ENCODE results near the gene B4GALT2. TPM values are rescaled to one million over a fixed set of nuclear protein-coding genes. Genes with fewer than 3 reads are reported as not detected.

B4GALT2 gene
- total RNA-seq, 1 experiment from 2014 or later, result 76.8 TPM

- H3K4me2 ChIP-seq (ENCODE audit: low read length), result no peak overlapping the region
- ATAC-seq (no peak), DNase-seq (ENCODE audit: low read depth, low spot score) (no peak)
- no peak overlapping the region for H3K9ac ChIP-seq (ENCODE audit: low read length)
- no peaks in the 10 kb centered on the region for H3K9me2 ChIP-seq (ENCODE audit: insufficient read depth)
- no peak overlapping the region for H2AFZ ChIP-seq (ENCODE audit: low read depth, low read length, poor library complexity, severe bottlenecking)
- no peaks in the 10 kb centered on the region for H3K27me3 ChIP-seq (ENCODE audit: insufficient read depth, low read length)
- no peaks in the 10 kb centered on the region for H3K79me2 ChIP-seq (ENCODE audit: insufficient read depth, low read length)
- intact Hi-C loops (cut with micrococcal nuclease), result no loop called here
- no peaks in the 10 kb centered on the region for H4K20me1 ChIP-seq (ENCODE audit: insufficient read depth)
- no peak overlapping the region for H3K4me3 ChIP-seq (replicated peaks in 1 of 2; ENCODE audit: low read depth in 1 of 2, low read length in 2 of 2)
- ChIA-PET RAD21 (ENCODE audit: low non-redundant PET in 1 of 2, low total read pairs in 2 of 2, uncharacterized antibody in 2 of 2, unreplicated experiment in 2 of 2) (no interaction called here), POLR2A (no interaction called here), CTCF (no interaction called here)
- TF ChIP-seq CEBPB (IDR thresholded peaks at IDR 0.05; ENCODE audit: low read depth), result no peak
- no peak for TF ChIP-seq EGR1 (IDR thresholded peaks at IDR 0.05; ENCODE audit: low read depth)
- TF ChIP-seq, protein P1, sequence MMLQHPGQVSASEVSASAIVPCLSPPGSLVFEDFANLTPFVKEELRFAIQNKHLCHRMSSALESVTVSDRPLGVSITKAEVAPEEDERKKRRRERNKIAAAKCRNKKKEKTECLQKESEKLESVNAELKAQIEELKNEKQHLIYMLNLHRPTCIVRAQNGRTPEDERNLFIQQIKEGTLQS (IDR thresholded peaks at IDR 0.05), result no peak
- no peak for TF ChIP-seq SRF (IDR thresholded peaks at IDR 0.05; ENCODE audit: low read depth)
- no peak for TF ChIP-seq RAD21 (IDR thresholded peaks at IDR 0.05; ENCODE audit: low read depth)
- TF ChIP-seq EZH2 (IDR thresholded peaks at IDR 0.05), result no peak
- no peak overlapping the region for H3K27ac ChIP-seq (ENCODE audit: low read depth, low read length)
- H3K4me1 ChIP-seq (ENCODE audit: control insufficient read depth in 1 of 2, insufficient read depth in 2 of 2, low read length in 2 of 2), result peaks cover 18 to 26% of the 10 kb centered on the region in 2 experiments
- H3K9me3 ChIP-seq (ENCODE audit: control insufficient read depth in 1 of 2, insufficient read depth in 1 of 2, low read depth in 1 of 2, low read length in 2 of 2), result no peaks in the 10 kb centered on the region
- H3K36me3 ChIP-seq (ENCODE audit: control insufficient read depth in 1 of 2, insufficient read depth in 2 of 2, low read length in 2 of 2), result no peaks in the 10 kb centered on the region
- BruUV-seq (replicated peaks), result no TSS peak
Measured at GRCh38 chr1:44024031-44024902, 45.3 kb downstream of the B4GALT2 start.

DNA sequence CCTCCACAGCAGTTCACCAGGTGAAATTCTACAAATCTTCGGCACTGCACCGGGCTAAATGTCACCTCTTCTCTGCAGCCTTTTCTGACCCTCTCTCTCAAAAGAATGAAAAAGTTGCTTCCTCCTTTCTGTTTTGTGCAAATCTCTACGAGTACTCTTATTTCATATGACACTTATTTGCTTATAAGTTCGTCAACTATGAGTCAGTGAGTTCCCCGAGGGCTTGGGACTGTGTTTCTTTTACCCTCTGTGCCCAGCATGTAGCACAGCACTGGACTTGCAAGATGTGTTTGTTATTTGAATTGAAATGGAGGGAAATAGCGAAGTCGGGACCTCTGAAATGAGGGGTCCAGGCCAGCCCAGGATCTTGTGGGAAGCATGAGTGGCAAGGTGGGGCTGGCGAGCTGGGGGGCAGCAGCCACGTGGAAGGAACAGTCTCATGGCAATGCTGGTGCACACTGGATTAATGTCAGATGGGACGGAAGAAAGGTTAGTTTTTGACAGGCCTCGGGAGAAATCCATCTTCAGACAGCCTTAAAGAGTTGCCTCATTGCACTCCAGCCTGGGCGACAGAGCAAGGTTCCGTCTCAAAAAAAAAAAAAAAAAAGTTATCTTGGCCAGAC, 46.0 kb downstream of the B4GALT2 start:
- no peak overlapping the region for H3K4me2 ChIP-seq (ENCODE audit: low read length)
- no peaks in the 10 kb centered on the region for H3K27me3 ChIP-seq (ENCODE audit: insufficient read depth, low read length)
- ChIA-PET POLR2A (no interaction called here), RAD21 (ENCODE audit: low non-redundant PET in 1 of 2, low total read pairs in 2 of 2, uncharacterized antibody in 2 of 2, unreplicated experiment in 2 of 2) (no interaction called here), CTCF (no interaction called here)
- H2AFZ ChIP-seq (ENCODE audit: low read depth, low read length, poor library complexity, severe bottlenecking), result no peak overlapping the region
- H3K9me2 ChIP-seq (ENCODE audit: insufficient read depth), result no peaks in the 10 kb centered on the region
- no peaks in the 10 kb centered on the region for H3K79me2 ChIP-seq (ENCODE audit: insufficient read depth, low read length)
- H3K9me3 ChIP-seq (ENCODE audit: control insufficient read depth in 1 of 2, insufficient read depth in 1 of 2, low read depth in 1 of 2, low read length in 2 of 2), result no peaks in the 10 kb centered on the region
- no TSS peak for BruUV-seq (replicated peaks)
- intact Hi-C loops (cut with micrococcal nuclease), result no loop called here
- H3K4me1 ChIP-seq (ENCODE audit: control insufficient read depth in 1 of 2, insufficient read depth in 2 of 2, low read length in 2 of 2), result peaks cover 20 to 34% of the 10 kb centered on the region in 2 experiments
- no peak overlapping the region for H3K27ac ChIP-seq (ENCODE audit: low read depth, low read length)
- no peaks in the 10 kb centered on the region for H4K20me1 ChIP-seq (ENCODE audit: insufficient read depth)
- no peak overlapping the region for H3K4me3 ChIP-seq (replicated peaks in 1 of 2; ENCODE audit: low read depth in 1 of 2, low read length in 2 of 2)
- H3K36me3 ChIP-seq (ENCODE audit: control insufficient read depth in 1 of 2, insufficient read depth in 2 of 2, low read length in 2 of 2), result no peaks in the 10 kb centered on the region
- DNase-seq (ENCODE audit: low read depth, low spot score) (no peak), ATAC-seq (no peak)
- H3K9ac ChIP-seq (ENCODE audit: low read length), result no peak overlapping the region
- TF ChIP-seq, protein P2, sequence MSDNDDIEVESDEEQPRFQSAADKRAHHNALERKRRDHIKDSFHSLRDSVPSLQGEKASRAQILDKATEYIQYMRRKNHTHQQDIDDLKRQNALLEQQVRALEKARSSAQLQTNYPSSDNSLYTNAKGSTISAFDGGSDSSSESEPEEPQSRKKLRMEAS (IDR thresholded peaks at IDR 0.05), result no peak
- no peak for TF ChIP-seq SP1 (IDR thresholded peaks at IDR 0.05; ENCODE audit: low read depth)
- no peak for TF ChIP-seq POLR2AphosphoS5 (IDR thresholded peaks at IDR 0.05; ENCODE audit: low read depth, low read length)
- TF ChIP-seq ZBTB33 (IDR thresholded peaks at IDR 0.05; ENCODE audit: extremely low read depth, insufficient replicate concordance, low read length), result no peak
- TF ChIP-seq, protein P1 (IDR thresholded peaks at IDR 0.05), result no peak
- TF ChIP-seq POLR2A (IDR thresholded peaks at IDR 0.05; ENCODE audit: borderline replicate concordance, extremely low read depth, insufficient read depth, insufficient read length), result no peak
- TF ChIP-seq CEBPB (IDR thresholded peaks at IDR 0.05; ENCODE audit: low read depth), result no peak
- TF ChIP-seq CTCF (IDR thresholded peaks at IDR 0.05 in 2 of 3, conservative IDR thresholded peaks at IDR 0.05 in 1 of 3; ENCODE audit: borderline replicate concordance in 1 of 3, insufficient read depth in 1 of 3, low read depth in 2 of 3, low read length in 2 of 3), result no peak
- TF ChIP-seq ZNF274 (IDR thresholded peaks at IDR 0.05; ENCODE audit: low read depth, low read length), result no peak
- no peak for TF ChIP-seq CBX3 (IDR thresholded peaks at IDR 0.05; ENCODE audit: low read depth)

All from HCT116 (cell line).